ENCODE results near the gene PLA2G12A. TPM values are rescaled to one million over a fixed set of nuclear protein-coding genes. Genes with fewer than 3 reads are reported as not detected.
A peak's percentile ranks its signal among the peaks of the same experiment; 100 is the strongest.

Gene PLA2G12A
- total RNA-seq, 1 donor from 2014 or later = 20.3 TPM

- TF ChIP-seq, protein P1, sequence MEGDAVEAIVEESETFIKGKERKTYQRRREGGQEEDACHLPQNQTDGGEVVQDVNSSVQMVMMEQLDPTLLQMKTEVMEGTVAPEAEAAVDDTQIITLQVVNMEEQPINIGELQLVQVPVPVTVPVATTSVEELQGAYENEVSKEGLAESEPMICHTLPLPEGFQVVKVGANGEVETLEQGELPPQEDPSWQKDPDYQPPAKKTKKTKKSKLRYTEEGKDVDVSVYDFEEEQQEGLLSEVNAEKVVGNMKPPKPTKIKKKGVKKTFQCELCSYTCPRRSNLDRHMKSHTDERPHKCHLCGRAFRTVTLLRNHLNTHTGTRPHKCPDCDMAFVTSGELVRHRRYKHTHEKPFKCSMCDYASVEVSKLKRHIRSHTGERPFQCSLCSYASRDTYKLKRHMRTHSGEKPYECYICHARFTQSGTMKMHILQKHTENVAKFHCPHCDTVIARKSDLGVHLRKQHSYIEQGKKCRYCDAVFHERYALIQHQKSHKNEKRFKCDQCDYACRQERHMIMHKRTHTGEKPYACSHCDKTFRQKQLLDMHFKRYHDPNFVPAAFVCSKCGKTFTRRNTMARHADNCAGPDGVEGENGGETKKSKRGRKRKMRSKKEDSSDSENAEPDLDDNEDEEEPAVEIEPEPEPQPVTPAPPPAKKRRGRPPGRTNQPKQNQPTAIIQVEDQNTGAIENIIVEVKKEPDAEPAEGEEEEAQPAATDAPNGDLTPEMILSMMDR (conservative IDR thresholded peaks at IDR 0.05; ENCODE audit: low read depth, low read length) = no peak
- no peak for DNase-seq (ENCODE audit: low read depth)
- H3K4me3 ChIP-seq (ENCODE audit: low read depth, low read length) = peak overlapping the region; percentile 64
Observed at GRCh38 chr4:109728385-109728784, 1.5 kb downstream of the PLA2G12A start.

DNA sequence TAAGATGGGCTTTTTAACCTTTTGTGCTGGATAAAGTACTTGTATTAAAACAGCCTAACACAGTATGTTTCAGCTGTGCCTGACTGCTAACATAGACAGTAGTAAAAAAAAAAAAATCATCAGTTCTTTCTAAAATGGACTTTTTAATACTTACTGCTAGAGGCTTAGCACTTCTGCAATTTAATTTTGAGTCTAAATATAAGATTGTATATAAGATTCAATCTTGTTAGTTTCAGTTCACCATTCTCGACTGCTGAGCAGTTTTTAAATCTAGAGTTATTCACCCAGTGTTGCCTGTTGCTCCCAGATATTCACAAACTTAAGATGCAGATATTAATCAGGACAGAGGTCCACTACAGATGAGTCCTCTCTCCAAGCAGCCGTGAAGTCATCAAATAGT is 6.8 kb downstream of the PLA2G12A start:
- DNase-seq (ENCODE audit: low read depth) = no peak
- TF ChIP-seq, protein P1 (conservative IDR thresholded peaks at IDR 0.05; ENCODE audit: low read depth, low read length) = no peak
- H3K4me3 ChIP-seq (ENCODE audit: low read depth, low read length) = no peak overlapping the region

DNA sequence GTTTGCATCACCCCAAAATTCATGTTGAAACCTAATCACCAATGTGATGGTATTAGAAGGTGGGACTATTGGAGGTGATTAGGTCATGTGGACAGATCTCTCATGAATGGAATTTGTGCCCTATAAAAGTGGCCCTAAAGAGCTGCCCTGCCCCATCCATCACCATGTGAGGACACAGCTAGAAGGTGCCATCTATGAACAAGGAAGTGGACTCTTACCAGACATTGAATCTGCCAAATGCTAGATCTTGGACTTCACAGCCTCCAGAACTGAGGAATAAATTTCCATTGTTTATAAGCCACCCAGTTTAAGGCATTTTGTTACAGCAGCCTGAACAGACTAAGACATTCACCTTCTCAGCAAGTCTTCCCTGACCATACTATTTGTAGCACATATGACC is 7.5 kb downstream of the PLA2G12A start:
- TF ChIP-seq, protein P1 (conservative IDR thresholded peaks at IDR 0.05; ENCODE audit: low read depth, low read length) = no peak
- H3K4me3 ChIP-seq (ENCODE audit: low read depth, low read length) = no peak overlapping the region
- DNase-seq (ENCODE audit: low read depth) = no peak

- DNase-seq (ENCODE audit: low read depth) = no peak
- TF ChIP-seq, protein P1 (conservative IDR thresholded peaks at IDR 0.05; ENCODE audit: low read depth, low read length) = no peak
- no peak overlapping the region for H3K4me3 ChIP-seq (ENCODE audit: low read depth, low read length)
Observed at GRCh38 chr4:109721033-109721432, 8.8 kb downstream of the PLA2G12A start.

DNA sequence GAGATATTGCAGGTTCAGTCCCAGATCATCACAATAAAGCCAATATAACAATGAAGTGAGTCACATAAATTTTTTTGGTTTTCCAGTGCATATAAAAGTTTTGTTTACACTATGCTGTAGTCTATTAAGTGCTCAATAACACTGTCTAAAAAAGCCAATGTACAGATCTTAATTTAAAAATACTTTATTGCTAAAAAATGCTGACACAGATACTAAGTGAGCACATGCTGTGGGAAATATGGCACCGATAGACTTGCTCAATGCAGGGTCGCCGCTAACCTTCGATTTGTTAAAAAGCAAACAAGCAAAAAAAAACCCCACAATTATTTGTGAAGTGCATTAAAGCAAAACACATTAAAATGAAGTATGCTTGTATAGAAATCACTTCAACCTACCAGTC is 10.3 kb downstream of the PLA2G12A start:
- TF ChIP-seq, protein P1 (conservative IDR thresholded peaks at IDR 0.05; ENCODE audit: low read depth, low read length) = no peak
- H3K4me3 ChIP-seq (ENCODE audit: low read depth, low read length) = no peak overlapping the region
- no peak for DNase-seq (ENCODE audit: low read depth)

DNA sequence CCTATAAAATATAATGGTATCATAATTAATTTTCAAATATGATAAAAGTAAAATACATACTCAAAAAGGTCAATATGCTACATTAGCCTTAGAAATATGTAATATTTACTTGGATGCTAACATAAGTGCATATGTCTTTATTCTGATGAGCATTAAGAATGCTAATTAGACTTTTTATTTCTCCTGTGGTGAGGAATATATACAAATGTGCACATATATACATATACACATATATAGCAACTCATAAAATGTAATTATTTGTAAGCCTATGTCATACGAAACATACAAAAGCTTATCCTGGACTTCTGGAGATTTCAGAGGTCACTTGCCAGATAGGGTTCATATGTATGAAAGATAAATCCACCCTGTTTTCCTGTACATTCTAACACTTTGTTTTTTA is 11.1 kb downstream of the PLA2G12A start:
- no peak for DNase-seq (ENCODE audit: low read depth)
- TF ChIP-seq, protein P1 (conservative IDR thresholded peaks at IDR 0.05; ENCODE audit: low read depth, low read length) = no peak
- no peak overlapping the region for H3K4me3 ChIP-seq (ENCODE audit: low read depth, low read length)

DNA sequence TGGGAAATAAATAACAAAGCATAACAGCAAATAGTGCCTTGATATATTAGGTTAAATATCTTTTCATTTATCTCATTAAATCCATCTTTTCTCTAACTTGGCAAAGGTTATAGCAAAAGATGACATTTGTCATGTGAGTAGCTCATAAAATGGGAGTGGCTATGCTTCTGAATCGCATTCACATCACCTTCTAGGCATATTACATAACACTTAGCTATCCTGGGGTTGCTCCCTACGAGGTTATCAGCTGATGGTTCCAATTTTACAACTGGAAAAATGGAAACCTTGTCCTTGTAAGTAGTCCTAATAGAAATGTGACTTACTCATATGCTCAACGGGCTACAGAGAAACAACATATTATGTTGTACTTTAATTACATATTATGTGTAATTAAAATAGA is 16.4 kb downstream of the PLA2G12A start:
- H3K4me3 ChIP-seq (ENCODE audit: low read depth, low read length) = no peak overlapping the region
- DNase-seq (ENCODE audit: low read depth) = no peak
- TF ChIP-seq, protein P1 (conservative IDR thresholded peaks at IDR 0.05; ENCODE audit: low read depth, low read length) = no peak

Measured in epithelial cell of proximal tubule (primary cell).